Liver (tissue), 3 donors: ENCODE results near the gene PLEKHA7.

Source experiments
- CTCF ChIP-seq: fragments of 150-350 bp; IDR thresholded peaks from 2 replicates; pipeline ENCODE4 v1.5.1; 2017; ENCODE audit warnings: improper control_type of control experiment, low read depth, low read length; ENCODE audit not compliant: missing input control
- MAX ChIP-seq: IDR thresholded peaks from 2 replicates; pipeline ENCODE4 v1.6.1; 2016; ENCODE audit warnings: antibody characterized with exemption
- RAD21 ChIP-seq, 2 donors: IDR thresholded peaks; 2 replicates each; pipeline ENCODE4 v1.6.1; 2016; ENCODE audit warnings: antibody characterized with exemption in 2 of 2, mild to moderate bottlenecking in 2 of 2
- TAF1 ChIP-seq: conservative IDR thresholded peaks from 2 replicates; pipeline ENCODE4 v1.6.1; 2016; ENCODE audit warnings: antibody characterized with exemption, mild to moderate bottlenecking
- donor health status: healthy.
- donor health status: healthy.

- TF ChIP-seq CTCF (no peak), TAF1 (no peak), MAX (no peak), RAD21 (IDR thresholded peaks at IDR 0.05) (no peak)
Measured at GRCh38 chr11:16909359-16910035, 104.7 kb downstream of the PLEKHA7 start.
